HG03432 (cell line): Measurements from ENCODE around the gene USP43.
"Not testable (repeated sequence)": the region's sequence is repeated elsewhere in the genome, so short reads cannot be mapped to it uniquely, and the experiment has no call there.

ENCODE experiments used
- ATAC-seq: cut with Tn5 transposase; IDR thresholded peaks from one replicate; pipeline ENCODE4 v1.9.1; 2021; ENCODE audit warnings: mild to moderate bottlenecking, moderate library complexity; ENCODE audit not compliant: unreplicated experiment

USP43 gene

GRCh38 chr17:9658593-9659211 is 13.4 kb downstream of the USP43 start:
- ATAC-seq: no peak

- no peak for ATAC-seq
Observed at GRCh38 chr17:9661027-9661426, 15.7 kb downstream of the USP43 start.

DNA sequence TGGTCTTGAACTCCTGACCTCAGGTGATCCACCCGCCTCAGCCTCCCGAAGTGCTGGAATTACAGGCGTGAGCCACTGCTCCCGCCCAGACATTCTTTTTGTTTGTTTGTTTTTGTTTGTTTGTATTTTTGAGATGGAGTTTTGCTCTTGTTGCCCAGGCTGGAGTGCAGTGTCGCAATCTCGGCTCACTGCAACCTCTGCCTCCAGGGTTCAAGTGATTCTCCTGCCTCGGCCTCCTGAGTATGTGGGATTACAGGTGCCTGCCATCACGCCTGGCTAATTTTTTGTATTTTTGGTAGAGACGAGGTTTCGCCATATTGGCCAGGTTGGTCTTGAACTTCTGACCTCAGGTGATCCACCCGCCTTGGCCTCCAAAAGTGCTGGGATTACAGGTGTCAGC is 18.2 kb downstream of the USP43 start:
- ATAC-seq: not testable (repeated sequence)

DNA sequence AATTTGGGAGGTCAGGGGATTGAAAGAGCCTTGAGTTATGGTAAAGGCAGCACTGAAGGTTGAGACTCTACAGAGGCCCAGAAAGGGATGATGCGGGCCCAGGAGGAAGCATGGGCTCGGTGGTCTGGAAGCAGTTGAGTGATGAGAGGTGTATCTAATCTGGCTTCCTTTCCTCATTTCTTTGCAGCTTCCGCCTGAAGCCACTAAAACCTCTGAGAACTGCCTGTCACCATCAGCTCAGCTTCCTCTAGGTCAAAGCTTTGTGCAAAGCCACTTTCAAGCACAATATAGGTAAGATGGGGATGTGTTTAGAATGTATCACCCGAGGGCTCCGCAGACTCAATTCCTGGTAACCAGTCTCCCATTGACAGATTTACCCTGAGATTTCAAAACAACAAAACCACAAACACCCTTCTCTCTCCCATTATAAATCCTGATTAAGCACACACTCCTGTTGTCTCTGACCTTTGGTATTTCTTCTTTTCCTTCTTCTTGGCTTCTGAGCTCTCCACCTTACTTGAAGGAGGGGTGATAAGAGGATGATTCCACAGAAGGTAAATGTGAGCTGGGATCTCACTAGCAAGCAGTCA is 21.2 kb downstream of the USP43 start:
- no peak for ATAC-seq

- no peak for ATAC-seq
Observed at GRCh38 chr17:9668517-9668916, 23.2 kb downstream of the USP43 start.

GRCh38 chr17:9669551-9670008 is 24.3 kb downstream of the USP43 start:
- ATAC-seq: no peak

DNA sequence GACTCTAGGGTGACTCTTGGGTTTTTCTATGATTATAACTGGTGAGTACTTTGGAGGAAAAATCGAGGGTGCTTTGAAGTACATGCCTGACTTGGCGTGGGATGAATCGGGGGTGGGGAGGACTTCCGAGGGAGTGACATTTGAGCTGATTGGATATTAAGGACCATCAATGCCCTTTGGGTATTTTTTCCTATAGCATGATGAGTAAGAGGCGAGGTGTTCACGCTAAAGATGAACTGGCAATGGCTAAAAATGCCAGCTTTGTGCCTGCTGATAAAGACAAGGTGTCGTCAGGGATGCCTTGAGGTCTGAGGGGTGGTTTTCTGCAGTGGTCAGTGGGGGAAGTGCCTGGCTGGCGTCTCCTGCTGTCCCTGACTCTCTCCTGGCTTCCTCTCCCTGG is 25.3 kb downstream of the USP43 start:
- ATAC-seq: no peak

- no peak for ATAC-seq
Observed at GRCh38 chr17:9671559-9671958, 26.2 kb downstream of the USP43 start.

DNA sequence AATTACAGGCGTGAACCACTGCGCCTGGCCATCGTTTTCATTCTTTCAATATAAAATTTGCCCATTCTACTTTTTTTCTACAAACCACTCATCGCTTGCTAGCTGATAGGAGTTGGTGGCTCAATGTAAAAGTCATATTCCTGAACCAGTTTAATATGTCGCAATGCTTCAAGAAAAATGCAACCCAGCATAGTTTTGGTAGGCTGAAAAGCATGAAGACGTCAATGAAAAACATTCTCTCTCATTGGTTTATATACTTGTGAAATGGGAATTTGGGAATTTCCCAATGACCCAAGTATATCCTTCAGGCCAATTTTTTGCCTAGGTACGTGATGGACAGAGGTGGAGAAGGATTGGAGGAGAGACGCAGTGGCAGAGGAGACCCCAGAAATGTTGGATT is 26.9 kb downstream of the USP43 start:
- no peak for ATAC-seq

GRCh38 chr17:9672691-9673090 is 27.4 kb downstream of the USP43 start:
- no peak for ATAC-seq

DNA sequence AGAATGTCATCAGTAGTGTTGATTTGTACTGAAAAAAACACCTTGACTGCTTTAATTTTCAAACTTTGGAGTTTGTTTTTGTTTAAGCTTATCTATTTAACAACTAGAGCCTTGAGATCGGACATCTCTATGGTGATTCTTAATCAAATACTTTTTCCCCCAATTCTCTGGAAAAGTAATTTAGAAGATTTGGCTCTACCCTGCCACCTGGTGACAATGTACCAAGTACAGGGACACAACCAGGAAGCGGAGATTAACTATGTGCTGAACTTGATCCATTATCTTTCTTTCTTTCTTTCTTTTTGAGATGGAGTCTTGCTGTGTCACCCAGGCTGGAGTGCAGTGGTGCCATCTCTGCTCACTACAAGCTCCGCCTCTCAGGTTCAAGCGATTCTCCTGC is 30.8 kb downstream of the USP43 start:
- ATAC-seq: no peak

GRCh38 chr17:9676820-9677310 is 31.5 kb downstream of the USP43 start:
- no peak for ATAC-seq

- ATAC-seq: no peak
Observed at GRCh38 chr17:9677411-9677810, 32.1 kb downstream of the USP43 start.

- no peak for ATAC-seq
Observed at GRCh38 chr17:9677896-9678295, 32.6 kb downstream of the USP43 start.

GRCh38 chr17:9684955-9685621 is 39.8 kb downstream of the USP43 start:
- ATAC-seq: no peak

- ATAC-seq: no peak
Observed at GRCh38 chr17:9693755-9694154, 48.4 kb downstream of the USP43 start.

- no peak for ATAC-seq
Observed at GRCh38 chr17:9696279-9697044, 51.1 kb downstream of the USP43 start.

DNA sequence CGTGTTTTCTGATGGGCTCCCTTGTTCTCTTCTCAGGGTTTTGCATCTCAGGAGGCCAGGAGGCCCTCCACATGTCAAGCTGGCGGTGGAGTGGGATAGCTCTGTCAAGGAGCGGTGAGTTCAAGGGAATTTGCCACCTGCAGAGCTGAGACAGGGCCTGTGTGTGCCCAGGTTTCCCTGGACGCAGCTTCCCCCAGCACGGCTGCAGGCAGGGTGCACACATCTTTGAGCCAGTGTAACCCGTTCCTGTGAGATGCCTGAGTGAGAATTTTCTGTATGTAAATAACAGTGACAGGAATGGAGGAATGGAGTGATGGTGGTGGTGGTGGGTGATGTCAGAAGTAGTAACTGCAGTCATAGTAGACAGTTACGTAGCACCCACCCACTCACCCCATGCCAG is 54.8 kb downstream of the USP43 start:
- ATAC-seq: no peak

DNA sequence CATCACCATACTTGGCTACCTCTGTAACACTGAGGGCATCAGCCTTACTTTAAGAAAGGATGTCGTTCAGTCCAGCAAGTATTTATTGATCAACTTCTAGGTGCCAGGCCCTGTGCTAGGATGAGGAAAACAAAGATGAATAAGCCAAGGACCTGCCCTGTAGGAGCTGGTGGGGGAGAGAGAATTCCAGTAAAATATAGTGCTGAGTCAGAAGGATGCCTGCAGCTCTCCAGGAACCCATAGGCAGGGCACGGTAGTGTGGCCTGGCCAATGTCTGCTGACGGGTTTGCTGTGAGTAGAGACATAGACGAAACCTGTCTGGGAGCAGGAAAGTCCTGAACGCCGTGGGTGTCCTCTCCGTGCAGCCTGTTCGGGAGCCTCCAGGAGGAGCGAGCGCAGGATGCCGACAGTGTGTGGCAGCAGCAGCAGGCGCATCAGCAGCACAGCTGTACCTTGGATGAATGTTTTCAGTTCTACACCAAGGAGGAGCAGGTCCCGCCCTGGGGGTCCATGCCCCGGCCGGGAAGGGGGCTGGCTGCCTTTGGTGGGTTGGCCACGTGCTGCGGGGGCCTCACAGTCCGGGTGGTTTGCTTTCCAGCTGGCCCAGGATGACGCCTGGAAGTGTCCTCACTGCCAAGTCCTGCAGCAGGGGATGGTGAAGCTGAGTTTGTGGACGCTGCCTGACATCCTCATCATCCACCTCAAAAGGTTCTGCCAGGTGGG is 55.6 kb downstream of the USP43 start:
- no peak for ATAC-seq

GRCh38 chr17:9702482-9702881 is 57.2 kb downstream of the USP43 start:
- ATAC-seq: no peak
